GM18858 (cell line): ENCODE measurements around the gene LOXHD1.

Experiments
- ATAC-seq: cut with Tn5 transposase; IDR thresholded peaks from one replicate; pipeline ENCODE4 v1.9.1; 2021; ENCODE audit not compliant: unreplicated experiment

The LOXHD1 gene

DNA sequence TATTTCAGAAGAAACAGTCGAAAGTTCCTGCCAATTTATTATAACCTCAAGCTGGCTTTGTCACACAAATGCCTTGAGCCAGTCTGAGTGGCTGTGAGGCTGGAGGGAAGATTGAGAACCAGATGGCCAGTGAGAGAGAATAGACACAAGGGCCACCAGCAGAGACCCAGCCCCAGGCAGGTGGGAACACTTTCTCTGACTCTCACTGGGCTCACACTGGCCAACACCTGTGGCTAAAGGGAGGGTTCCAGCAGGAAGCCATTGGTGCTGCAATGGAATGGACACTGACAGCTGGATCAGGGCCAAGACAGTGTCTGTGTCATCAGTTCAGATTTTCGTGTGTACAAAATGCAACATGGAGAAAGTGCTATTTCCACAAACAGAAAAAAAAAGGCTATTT is 29.9 kb downstream of the LOXHD1 start:
- ATAC-seq, result no peak

- no peak for ATAC-seq
Measured at GRCh38 chr18:46625069-46625468, 32.0 kb downstream of the LOXHD1 start.

DNA sequence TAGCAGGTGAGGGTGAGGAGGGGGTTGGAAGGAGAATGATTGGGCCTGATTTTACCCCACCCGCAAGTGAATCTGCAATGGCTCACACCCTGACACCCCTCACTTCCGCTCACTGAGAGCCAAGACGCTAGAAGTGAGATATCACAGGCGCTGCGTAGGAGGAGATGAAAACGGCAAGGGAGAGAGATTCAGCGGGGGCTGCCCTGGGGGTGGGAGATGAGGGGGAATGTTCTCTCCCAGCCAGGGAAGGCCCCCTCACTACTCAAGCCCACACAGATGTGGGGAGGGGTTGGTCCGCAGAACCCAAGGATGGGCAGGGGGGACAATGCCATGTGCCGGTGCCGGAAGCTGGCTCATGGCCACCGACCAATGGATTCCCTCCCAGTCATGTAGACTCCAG is 32.9 kb downstream of the LOXHD1 start:
- no peak for ATAC-seq

- no peak for ATAC-seq
Measured at GRCh38 chr18:46623541-46623940, 33.5 kb downstream of the LOXHD1 start.

DNA sequence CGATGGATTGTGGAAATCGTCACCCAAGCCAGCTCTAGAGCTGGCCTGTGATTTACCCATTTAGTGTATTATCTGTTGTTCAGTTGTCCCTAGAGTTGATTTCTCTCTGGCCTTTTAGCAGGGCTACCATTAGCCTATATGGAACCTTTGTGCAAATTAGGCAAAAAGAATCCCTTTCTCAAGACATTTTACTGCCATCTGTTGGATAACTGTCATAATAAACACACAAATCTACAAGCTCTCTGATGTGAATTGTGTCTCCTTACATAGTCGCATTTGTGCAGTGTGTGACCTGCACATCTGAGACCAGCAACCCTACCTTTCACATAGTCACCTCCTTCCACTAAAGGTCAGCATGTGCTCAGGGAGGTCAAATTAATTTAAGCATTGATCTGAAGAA is 34.0 kb downstream of the LOXHD1 start:
- ATAC-seq, result no peak

DNA sequence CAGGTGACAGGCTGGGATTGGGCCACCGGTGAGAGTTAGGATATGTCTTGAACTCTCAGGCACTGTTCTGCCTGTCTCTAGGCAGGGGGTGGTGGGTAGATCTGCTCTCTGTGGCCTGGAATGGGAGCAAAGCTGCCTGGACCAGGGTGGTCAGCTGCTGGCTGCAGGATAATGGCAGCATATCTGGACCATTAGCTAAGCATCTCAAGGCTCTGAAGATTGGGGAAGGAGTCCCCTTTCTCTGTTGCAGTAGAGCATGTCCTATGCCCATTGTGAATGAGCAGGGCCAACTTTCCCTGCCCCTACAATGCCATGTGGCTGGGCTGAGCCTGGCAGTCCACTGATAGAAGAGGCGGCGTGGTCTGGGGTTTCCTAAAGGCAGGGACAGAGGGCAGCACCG is 34.6 kb downstream of the LOXHD1 start:
- ATAC-seq, result no peak

GRCh38 chr18:46621871-46622270 is 35.1 kb downstream of the LOXHD1 start:
- no peak for ATAC-seq

- ATAC-seq, result no peak
Measured at GRCh38 chr18:46621111-46621766, 35.8 kb downstream of the LOXHD1 start.

DNA sequence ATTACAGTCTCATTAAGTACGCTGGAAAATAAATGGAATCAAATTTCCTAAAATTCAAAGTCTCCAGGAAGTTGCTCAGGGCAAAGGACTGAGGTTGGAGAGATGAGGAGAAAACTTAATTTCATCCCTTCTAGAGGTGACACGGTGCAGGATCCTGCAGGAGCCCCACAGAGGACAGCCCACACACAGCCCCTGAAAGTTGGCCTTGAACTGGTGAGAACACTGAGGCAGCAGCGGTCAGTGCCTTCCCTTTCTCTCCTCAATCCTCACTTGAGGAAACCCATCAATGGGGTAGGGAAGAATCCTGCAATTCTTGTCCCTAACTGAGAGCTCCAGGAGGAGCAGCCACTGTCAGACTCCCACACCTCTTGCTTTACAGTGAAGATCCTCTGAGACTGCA is 37.5 kb downstream of the LOXHD1 start:
- no peak for ATAC-seq

GRCh38 chr18:46615720-46616119 is 41.3 kb downstream of the LOXHD1 start:
- no peak for ATAC-seq

DNA sequence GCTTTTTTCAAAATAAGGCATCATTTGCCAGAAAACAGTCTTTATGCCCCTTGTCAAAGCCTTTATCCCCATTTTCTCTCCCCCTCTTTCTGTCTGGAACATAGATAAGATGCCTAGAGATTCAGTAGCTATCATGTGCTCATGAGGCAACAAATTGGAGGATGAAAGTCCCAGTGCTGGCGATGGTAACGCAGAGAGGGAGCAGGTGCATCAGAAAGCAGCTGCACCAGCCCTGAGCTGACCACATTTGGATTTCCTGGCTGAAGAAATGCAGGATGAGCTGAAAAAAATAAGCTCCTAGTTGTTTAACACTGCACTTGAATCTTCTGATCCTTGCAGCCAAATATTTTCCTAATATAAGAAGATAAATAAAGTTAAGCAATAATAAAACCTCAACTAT is 48.0 kb downstream of the LOXHD1 start:
- no peak for ATAC-seq

DNA sequence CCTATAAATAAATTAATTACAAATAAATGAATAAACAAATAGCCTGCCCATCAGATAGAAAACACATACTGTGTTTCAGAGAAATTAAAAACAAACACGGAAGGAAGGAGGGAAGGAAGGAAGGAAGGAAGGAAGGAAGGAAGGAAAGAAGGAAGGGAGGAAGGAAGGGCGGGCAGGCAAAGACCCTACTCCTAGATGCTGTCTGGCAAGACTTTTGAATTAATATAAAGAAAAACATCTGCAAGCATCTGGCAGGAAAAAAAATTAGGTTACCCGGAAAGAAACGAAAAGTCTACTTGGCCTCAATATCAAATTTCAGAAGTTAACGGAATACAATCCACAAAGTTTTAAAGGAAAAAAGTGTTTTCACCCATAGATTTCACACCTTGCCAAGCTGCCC is 49.1 kb downstream of the LOXHD1 start:
- ATAC-seq, result no peak

GRCh38 chr18:46601141-46601805 is 55.7 kb downstream of the LOXHD1 start:
- no peak for ATAC-seq

GRCh38 chr18:46596119-46596518 is 60.9 kb downstream of the LOXHD1 start:
- ATAC-seq, result no peak

DNA sequence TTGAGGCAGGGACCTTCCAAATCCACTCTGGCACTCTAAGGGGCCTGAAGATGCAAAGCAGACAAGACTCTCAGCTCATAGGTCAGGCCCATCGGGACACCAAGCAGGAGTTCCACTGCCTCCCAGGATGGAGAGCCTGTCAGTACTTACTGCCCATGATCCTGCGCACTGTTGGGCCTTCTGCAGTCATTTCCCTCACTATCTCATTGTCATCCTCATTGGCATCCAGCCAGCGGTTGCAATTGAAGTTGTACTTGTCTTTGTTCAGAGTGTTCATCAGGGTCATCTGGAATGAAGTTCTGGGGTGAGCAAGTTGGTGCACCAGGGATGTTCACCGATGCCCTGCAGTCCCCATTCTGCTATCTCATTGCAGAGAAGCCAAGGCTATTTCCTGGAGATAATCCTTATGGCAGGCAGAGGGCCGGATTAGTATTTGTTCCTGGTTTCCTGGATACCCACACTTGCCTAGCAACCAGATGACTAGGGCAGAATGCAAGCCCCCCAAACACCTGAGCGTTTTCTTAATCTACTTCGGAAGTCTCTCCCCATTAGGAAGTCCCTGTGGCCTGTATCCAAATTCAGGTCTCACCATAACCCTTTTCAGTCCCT is 65.1 kb downstream of the LOXHD1 start:
- ATAC-seq, result no peak

- no peak for ATAC-seq
Measured at GRCh38 chr18:46590103-46590502, 66.9 kb downstream of the LOXHD1 start.

GRCh38 chr18:46588971-46589660 is 67.9 kb downstream of the LOXHD1 start:
- no peak for ATAC-seq

GRCh38 chr18:46587600-46587999 is 69.4 kb downstream of the LOXHD1 start:
- ATAC-seq, result no peak

DNA sequence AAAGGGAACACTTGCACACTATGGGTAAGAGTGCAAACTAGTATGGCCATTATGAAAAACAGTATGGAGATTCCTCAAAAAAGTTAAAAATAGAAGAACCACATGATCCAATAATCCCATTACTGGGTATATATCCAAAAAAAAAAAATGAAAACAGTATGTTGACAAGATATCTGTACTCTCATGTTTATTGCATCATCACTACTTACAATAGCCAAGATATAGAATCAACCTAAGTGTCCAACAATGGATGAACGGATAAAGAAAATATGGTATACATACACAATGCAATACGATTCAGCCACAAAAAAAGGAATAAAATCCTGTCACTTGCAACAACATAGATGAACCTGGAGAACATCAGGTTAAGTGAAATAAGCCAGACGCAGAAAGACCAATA is 73.3 kb downstream of the LOXHD1 start:
- ATAC-seq, result no peak

GRCh38 chr18:46581648-46582047 is 75.4 kb downstream of the LOXHD1 start:
- ATAC-seq, result no peak

- no peak for ATAC-seq
Measured at GRCh38 chr18:46578987-46579386, 78.0 kb downstream of the LOXHD1 start.

DNA sequence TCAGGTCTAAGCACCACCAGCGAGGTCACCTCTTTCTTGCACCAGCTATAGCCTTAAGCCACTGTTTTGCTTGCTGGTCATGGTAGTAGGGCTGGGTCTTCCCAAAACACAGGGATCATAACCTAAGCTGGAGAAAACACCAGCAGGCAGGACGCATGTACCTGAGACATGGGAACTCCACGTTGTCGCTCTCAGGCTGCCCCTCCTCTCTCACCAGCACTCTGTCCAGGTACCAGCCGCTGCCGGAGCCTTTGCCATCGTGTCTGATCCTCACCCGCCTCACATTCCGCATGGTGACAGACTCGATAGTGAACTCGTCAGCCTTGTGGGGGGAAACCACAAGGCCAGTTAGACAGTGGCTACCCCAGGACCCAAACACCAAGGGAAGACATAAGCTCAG is 79.5 kb downstream of the LOXHD1 start:
- no peak for ATAC-seq
